ENCODE results near the gene OR1D5. TPM values are rescaled to one million over a fixed set of nuclear protein-coding genes. Genes with fewer than 3 reads are reported as not detected.
A peak's percentile ranks its signal among the peaks of the same experiment; 100 is the strongest.

OR1D5 gene
- total RNA-seq, 1 experiment from 2014 or later, result not detected

GRCh38 chr17:3043737-3044365, 19.6 kb downstream of the OR1D5 start:
- no peak for DNase-seq (ENCODE audit: low read depth, low spot score)
- ChIA-PET CTCF (no interaction called here), RAD21 (ENCODE audit: low non-redundant PET in 1 of 2, low total read pairs in 2 of 2, uncharacterized antibody in 2 of 2, unreplicated experiment in 2 of 2) (no interaction called here), POLR2A (interaction anchor here (0.7 kb wide), 1 partner anchor 632 kb away, joined by 3 read pairs; no protein-coding TSS in a partner anchor)
- no peak overlapping the region for H3K9ac ChIP-seq (ENCODE audit: low read length)
- H3K27me3 ChIP-seq (ENCODE audit: insufficient read depth, low read length), result no peaks in the 10 kb centered on the region
- TF ChIP-seq CBX3 (IDR thresholded peaks at IDR 0.05; ENCODE audit: low read depth) (peak; percentile 90; the same call in 1 of the 2 replicates), CTCF (IDR thresholded peaks at IDR 0.05 in 2 of 3, conservative IDR thresholded peaks at IDR 0.05 in 1 of 3; ENCODE audit: borderline replicate concordance in 1 of 3, insufficient read depth in 1 of 3, low read depth in 2 of 3, low read length in 2 of 3) (peak in 2 of 3 experiments; percentile 66 to 67; a peak in 4 of 6 replicates), ZFX (IDR thresholded peaks at IDR 0.05) (no peak), RAD21 (IDR thresholded peaks at IDR 0.05; ENCODE audit: low read depth) (peak; percentile 21; the same call in 1 of the 2 replicates), YY1 (IDR thresholded peaks at IDR 0.05; ENCODE audit: extremely low read depth, insufficient replicate concordance, low read depth, low read length) (no peak)
- peak; percentile 37; the same call in 1 of the 2 replicates for ATAC-seq
- no peaks in the 10 kb centered on the region for H3K9me2 ChIP-seq (ENCODE audit: insufficient read depth)
- H3K36me3 ChIP-seq (ENCODE audit: control insufficient read depth in 1 of 2, insufficient read depth in 2 of 2, low read length in 2 of 2), result no peaks in the 10 kb centered on the region
- no peaks in the 10 kb centered on the region for H3K79me2 ChIP-seq (ENCODE audit: insufficient read depth, low read length)
- BruUV-seq (replicated peaks), result no TSS peak
- no peak overlapping the region for H2AFZ ChIP-seq (ENCODE audit: low read depth, low read length, poor library complexity, severe bottlenecking)
- H4K20me1 ChIP-seq (ENCODE audit: insufficient read depth), result no peaks in the 10 kb centered on the region
- intact Hi-C loops (cut with micrococcal nuclease), result loop anchor here (10.0 kb wide), 1 partner anchor 491 kb away; no protein-coding TSS in a partner anchor
- no peak overlapping the region for H3K4me2 ChIP-seq (ENCODE audit: low read length)
- H3K9me3 ChIP-seq (ENCODE audit: control insufficient read depth in 1 of 2, insufficient read depth in 1 of 2, low read depth in 1 of 2, low read length in 2 of 2), result peaks cover 5 to 17% of the 10 kb centered on the region in 2 experiments; a peak in 2 of 4 replicates
- H3K4me3 ChIP-seq (replicated peaks in 1 of 2; ENCODE audit: low read depth in 1 of 2, low read length in 2 of 2), result no peak overlapping the region
- H3K4me1 ChIP-seq (ENCODE audit: control insufficient read depth in 1 of 2, insufficient read depth in 2 of 2, low read length in 2 of 2), result peaks cover 0 to 6% of the 10 kb centered on the region in 2 experiments; a peak in 1 of 4 replicates
- H3K27ac ChIP-seq (ENCODE audit: low read depth, low read length), result no peak overlapping the region

GRCh38 chr17:3040882-3041281, 22.5 kb downstream of the OR1D5 start:
- ChIA-PET RAD21 (ENCODE audit: low non-redundant PET in 1 of 2, low total read pairs in 2 of 2, uncharacterized antibody in 2 of 2, unreplicated experiment in 2 of 2) (no interaction called here), CTCF (no interaction called here), POLR2A (interaction anchor here (0.6 kb wide), 1 partner anchor 420 kb away, joined by 3 read pairs; no protein-coding TSS in a partner anchor)
- Histone ChIP-seq H3K36me3 (ENCODE audit: control insufficient read depth in 1 of 2, insufficient read depth in 2 of 2, low read length in 2 of 2) (no peaks in the 10 kb centered on the region), H3K9ac (ENCODE audit: low read length) (no peak overlapping the region), H3K9me2 (ENCODE audit: insufficient read depth) (no peaks in the 10 kb centered on the region), H3K9me3 (ENCODE audit: control insufficient read depth in 1 of 2, insufficient read depth in 1 of 2, low read depth in 1 of 2, low read length in 2 of 2) (peaks cover 5 to 17% of the 10 kb centered on the region in 2 experiments; a peak in 2 of 4 replicates), H3K79me2 (ENCODE audit: insufficient read depth, low read length) (no peaks in the 10 kb centered on the region), H3K27ac (ENCODE audit: low read depth, low read length) (no peak overlapping the region), H3K27me3 (ENCODE audit: insufficient read depth, low read length) (no peaks in the 10 kb centered on the region), H2AFZ (ENCODE audit: low read depth, low read length, poor library complexity, severe bottlenecking) (no peak overlapping the region), H3K4me1 (ENCODE audit: control insufficient read depth in 1 of 2, insufficient read depth in 2 of 2, low read length in 2 of 2) (no peaks in the 10 kb centered on the region), H3K4me2 (ENCODE audit: low read length) (no peak overlapping the region), H4K20me1 (ENCODE audit: insufficient read depth) (no peaks in the 10 kb centered on the region), H3K4me3 (replicated peaks in 1 of 2; ENCODE audit: low read depth in 1 of 2, low read length in 2 of 2) (no peak overlapping the region)
- intact Hi-C loops (cut with micrococcal nuclease), result loop anchor here (10.0 kb wide), 1 partner anchor 494 kb away; no protein-coding TSS in a partner anchor
- no TSS peak for BruUV-seq (replicated peaks)
- no peak for ATAC-seq
- DNase-seq (ENCODE audit: low read depth, low spot score), result no peak
- no peak for TF ChIP-seq REST (IDR thresholded peaks at IDR 0.05; ENCODE audit: low read depth)
- TF ChIP-seq RAD21 (IDR thresholded peaks at IDR 0.05; ENCODE audit: low read depth), result no peak
- TF ChIP-seq ZNF274 (IDR thresholded peaks at IDR 0.05; ENCODE audit: low read depth, low read length), result no peak
- no peak for TF ChIP-seq CBX3 (IDR thresholded peaks at IDR 0.05; ENCODE audit: low read depth)
- TF ChIP-seq SP1 (IDR thresholded peaks at IDR 0.05; ENCODE audit: low read depth), result no peak
- TF ChIP-seq ELF1 (IDR thresholded peaks at IDR 0.05; ENCODE audit: borderline replicate concordance, low read depth), result no peak
- TF ChIP-seq EZH2 (IDR thresholded peaks at IDR 0.05), result no peak
- TF ChIP-seq EZH2phosphoT487 (IDR thresholded peaks at IDR 0.05; ENCODE audit: borderline replicate concordance), result no peak
